HL-60 (cell line): ENCODE results near the gene APBB2.

Experiments used
- DNase-seq, 2 experiments: peaks; one replicate each; pipeline ENCODE4 v3.0.0-alpha.2; 2010 to 2020; ENCODE audit warnings: low read depth in 1 of 2, low spot score in 1 of 2
- H3K27ac ChIP-seq: fragments of 250-450 bp; sonication (Bioruptor Pico); replicated peaks from 2 replicates; pipeline ENCODE4 v1.5.1; 2020; ENCODE audit warnings: mild to moderate bottlenecking, moderate library complexity
- H3K27me3 ChIP-seq: fragments of 250-450 bp; sonication (Bioruptor Pico); 2 replicates; pipeline ENCODE4 v1.5.1; 2021; ENCODE audit warnings: mild to moderate bottlenecking, moderate library complexity; ENCODE audit not compliant: insufficient read depth, poor library complexity, severe bottlenecking
- H3K4me3 ChIP-seq: replicated peaks from 2 replicates; pipeline ENCODE4 v1.5.1; 2011; ENCODE audit warnings: mild to moderate bottlenecking, control low read depth, low read length; ENCODE audit not compliant: insufficient read depth
- GABPA ChIP-seq: IDR thresholded peaks from 2 replicates; pipeline ENCODE4 v1.6.1; 2012; ENCODE audit warnings: low read depth
- POLR2AphosphoS5 ChIP-seq: IDR thresholded peaks from 2 replicates; pipeline ENCODE4 v1.6.1; 2012; ENCODE audit warnings: low read depth
- SPI1 ChIP-seq: IDR thresholded peaks from 2 replicates; pipeline ENCODE4 v1.6.1; 2012; ENCODE audit warnings: low read depth, mild to moderate bottlenecking, borderline replicate concordance
- TF ChIP-seq, protein P1 (sequence below): IDR thresholded peaks from 2 replicates; pipeline ENCODE4 v1.6.1; 2012; ENCODE audit warnings: low read depth; ENCODE audit not compliant: insufficient replicate concordance
- TF ChIP-seq, protein P2 (sequence below): IDR thresholded peaks from one replicate; pipeline ENCODE4 v1.5.1; 2011; ENCODE audit warnings: low read length, control low read depth, inconsistent platforms; ENCODE audit not compliant: insufficient read depth

Gene APBB2

GRCh38 chr4:41167191-41167590, 47.2 kb downstream of the APBB2 start:
- TF ChIP-seq POLR2AphosphoS5 = no peak
- no peak for TF ChIP-seq GABPA

DNA sequence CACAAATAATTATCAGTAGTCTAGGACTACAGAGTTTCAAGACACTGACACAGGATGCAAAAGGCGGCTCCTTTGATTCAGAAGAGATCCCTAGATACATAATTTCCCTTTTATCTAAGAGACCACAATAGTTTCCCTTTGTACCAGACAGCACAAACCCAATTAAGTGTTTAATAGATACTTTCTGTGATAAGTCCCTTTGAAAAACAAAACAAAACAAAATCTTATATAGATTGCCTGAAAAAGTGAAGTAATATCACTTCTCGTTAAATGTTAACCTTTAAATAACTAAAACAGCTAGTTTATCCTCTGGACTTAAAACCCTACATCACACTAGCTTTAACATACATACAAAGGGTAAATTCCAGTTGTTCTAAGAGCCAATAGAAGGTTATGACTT, 49.9 kb downstream of the APBB2 start:
- TF ChIP-seq, protein P1, sequence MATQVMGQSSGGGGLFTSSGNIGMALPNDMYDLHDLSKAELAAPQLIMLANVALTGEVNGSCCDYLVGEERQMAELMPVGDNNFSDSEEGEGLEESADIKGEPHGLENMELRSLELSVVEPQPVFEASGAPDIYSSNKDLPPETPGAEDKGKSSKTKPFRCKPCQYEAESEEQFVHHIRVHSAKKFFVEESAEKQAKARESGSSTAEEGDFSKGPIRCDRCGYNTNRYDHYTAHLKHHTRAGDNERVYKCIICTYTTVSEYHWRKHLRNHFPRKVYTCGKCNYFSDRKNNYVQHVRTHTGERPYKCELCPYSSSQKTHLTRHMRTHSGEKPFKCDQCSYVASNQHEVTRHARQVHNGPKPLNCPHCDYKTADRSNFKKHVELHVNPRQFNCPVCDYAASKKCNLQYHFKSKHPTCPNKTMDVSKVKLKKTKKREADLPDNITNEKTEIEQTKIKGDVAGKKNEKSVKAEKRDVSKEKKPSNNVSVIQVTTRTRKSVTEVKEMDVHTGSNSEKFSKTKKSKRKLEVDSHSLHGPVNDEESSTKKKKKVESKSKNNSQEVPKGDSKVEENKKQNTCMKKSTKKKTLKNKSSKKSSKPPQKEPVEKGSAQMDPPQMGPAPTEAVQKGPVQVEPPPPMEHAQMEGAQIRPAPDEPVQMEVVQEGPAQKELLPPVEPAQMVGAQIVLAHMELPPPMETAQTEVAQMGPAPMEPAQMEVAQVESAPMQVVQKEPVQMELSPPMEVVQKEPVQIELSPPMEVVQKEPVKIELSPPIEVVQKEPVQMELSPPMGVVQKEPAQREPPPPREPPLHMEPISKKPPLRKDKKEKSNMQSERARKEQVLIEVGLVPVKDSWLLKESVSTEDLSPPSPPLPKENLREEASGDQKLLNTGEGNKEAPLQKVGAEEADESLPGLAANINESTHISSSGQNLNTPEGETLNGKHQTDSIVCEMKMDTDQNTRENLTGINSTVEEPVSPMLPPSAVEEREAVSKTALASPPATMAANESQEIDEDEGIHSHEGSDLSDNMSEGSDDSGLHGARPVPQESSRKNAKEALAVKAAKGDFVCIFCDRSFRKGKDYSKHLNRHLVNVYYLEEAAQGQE = no peak
- TF ChIP-seq GABPA (no peak), SPI1 (no peak), POLR2AphosphoS5 (no peak)
- TF ChIP-seq, protein P2, sequence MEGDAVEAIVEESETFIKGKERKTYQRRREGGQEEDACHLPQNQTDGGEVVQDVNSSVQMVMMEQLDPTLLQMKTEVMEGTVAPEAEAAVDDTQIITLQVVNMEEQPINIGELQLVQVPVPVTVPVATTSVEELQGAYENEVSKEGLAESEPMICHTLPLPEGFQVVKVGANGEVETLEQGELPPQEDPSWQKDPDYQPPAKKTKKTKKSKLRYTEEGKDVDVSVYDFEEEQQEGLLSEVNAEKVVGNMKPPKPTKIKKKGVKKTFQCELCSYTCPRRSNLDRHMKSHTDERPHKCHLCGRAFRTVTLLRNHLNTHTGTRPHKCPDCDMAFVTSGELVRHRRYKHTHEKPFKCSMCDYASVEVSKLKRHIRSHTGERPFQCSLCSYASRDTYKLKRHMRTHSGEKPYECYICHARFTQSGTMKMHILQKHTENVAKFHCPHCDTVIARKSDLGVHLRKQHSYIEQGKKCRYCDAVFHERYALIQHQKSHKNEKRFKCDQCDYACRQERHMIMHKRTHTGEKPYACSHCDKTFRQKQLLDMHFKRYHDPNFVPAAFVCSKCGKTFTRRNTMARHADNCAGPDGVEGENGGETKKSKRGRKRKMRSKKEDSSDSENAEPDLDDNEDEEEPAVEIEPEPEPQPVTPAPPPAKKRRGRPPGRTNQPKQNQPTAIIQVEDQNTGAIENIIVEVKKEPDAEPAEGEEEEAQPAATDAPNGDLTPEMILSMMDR = no peak
- no peak overlapping the region for H3K4me3 ChIP-seq
- no peaks in the 10 kb centered on the region for H3K27me3 ChIP-seq
- no peak overlapping the region for H3K27ac ChIP-seq
- DNase-seq = no peak

More at GRCh38 chr4:41167191-41167590, 47.2 kb downstream of the APBB2 start:
- no peak overlapping the region for H3K4me3 ChIP-seq
- no peak overlapping the region for H3K27ac ChIP-seq
- no peak for DNase-seq
- H3K27me3 ChIP-seq = no peaks in the 10 kb centered on the region

GRCh38 chr4:41161355-41161754, 53.0 kb downstream of the APBB2 start:
- no peak overlapping the region for H3K27ac ChIP-seq
- no peak overlapping the region for H3K4me3 ChIP-seq
- H3K27me3 ChIP-seq = no peaks in the 10 kb centered on the region
- DNase-seq = no peak
- no peak for TF ChIP-seq GABPA
- no peak for TF ChIP-seq POLR2AphosphoS5
- TF ChIP-seq SPI1 = no peak
- TF ChIP-seq, protein P1 = no peak
- TF ChIP-seq, protein P2 = no peak

DNA sequence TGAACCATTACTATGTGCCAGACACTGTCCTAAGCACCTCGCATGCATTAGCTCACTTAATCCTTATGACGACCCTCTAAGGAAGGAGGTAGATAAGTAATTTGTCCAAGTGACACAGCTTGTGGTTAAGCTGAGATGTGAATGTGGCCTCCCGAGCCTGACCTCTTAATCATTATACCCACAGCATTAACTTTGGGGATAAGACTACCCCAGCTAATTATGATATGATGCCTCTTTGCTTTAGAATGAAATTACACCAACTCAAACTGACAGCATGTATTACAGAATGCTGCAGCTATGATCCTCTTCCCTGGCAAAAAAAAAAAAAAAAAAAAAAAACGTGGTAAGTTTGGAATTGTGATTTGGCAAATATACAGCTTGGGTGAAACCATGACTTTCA, 53.5 kb downstream of the APBB2 start:
- Histone ChIP-seq H3K4me3 (no peak overlapping the region), H3K27me3 (no peaks in the 10 kb centered on the region), H3K27ac (no peak overlapping the region)
- TF ChIP-seq, protein P2 = no peak
- no peak for TF ChIP-seq POLR2AphosphoS5
- TF ChIP-seq, protein P1 = no peak
- TF ChIP-seq GABPA = no peak
- no peak for TF ChIP-seq SPI1
- no peak for DNase-seq
